ENCODE measurements around the gene TCF12.
"Not testable (repeated sequence)": the region's sequence is repeated elsewhere in the genome, so short reads cannot be mapped to it uniquely, and the experiment has no call there.

TCF12 gene

DNA sequence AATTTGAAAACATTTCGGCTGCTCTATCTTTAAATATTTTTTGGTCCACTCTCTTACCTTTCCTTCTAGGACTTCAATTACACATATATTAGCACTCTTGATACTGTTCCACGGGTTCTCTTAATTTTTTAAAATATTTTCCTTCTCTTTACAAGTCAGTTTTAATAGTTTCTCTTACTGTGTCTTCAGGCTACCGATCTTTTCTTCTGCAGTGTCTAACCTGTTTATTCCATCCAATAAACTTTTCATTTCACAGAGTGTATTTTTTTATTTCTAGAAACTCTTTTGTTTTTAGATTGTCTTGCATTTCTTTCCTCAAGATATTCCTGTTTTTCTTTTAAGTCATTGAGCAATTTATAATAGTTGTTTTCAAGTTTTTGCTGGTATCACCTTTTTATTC, 27.7 kb downstream of the TCF12 start:
- no peak for DNase-seq (ENCODE audit: low read depth in 2 of 2)

DNA sequence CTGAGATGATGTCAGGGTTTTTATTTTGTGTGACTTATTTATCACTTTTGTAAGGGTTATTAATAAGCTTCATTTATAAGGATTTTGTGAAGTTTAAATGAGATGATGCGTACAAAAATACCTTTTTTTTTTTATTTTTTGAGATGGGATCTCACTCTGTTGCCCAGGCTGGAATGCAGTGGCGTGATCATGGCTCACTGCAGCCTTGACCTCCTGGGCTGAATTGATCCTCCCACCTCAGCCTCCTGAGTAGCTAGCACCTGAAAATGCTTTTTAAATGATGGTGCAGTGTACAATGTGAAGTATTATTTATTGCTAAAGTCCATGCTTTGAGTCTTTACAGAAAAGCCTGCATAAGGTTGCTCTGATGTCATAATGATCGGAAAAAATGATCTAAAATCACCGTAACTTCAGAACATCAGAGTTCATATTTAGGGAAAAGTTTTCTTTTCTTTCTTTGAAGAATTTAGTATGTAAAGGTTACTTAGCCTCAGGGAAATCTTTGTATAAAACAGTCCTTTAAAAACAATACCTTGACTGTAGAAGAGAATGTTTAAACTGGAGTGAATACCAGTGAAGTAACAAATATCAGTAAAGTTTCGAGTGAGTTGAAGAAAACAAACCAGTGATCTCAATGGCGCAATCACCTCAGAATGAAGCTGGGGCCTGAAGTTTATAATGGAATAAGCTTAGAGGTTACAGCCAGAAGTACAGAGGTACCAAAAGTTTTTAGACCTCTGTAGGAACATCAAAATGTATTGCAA, 29.7 kb downstream of the TCF12 start:
- no peak for DNase-seq (ENCODE audit: low read depth in 2 of 2)

DNA sequence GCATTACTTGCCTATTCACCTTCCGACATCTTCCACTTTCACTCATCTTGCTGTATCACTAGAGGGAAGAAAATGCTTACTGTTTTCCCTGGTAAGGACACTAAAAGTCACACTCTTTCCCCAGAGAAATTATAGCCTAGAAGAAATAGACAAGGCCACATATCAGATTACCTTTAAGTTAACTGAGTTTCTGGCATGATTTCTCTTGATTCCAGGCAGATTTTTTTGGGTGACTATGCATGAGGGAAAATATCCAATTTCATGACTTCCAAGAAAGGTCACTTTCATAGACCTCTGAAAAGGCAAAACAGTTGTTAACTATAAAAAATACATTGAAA, 30.3 kb downstream of the TCF12 start:
- no peak for DNase-seq (ENCODE audit: low read depth in 2 of 2)

DNA sequence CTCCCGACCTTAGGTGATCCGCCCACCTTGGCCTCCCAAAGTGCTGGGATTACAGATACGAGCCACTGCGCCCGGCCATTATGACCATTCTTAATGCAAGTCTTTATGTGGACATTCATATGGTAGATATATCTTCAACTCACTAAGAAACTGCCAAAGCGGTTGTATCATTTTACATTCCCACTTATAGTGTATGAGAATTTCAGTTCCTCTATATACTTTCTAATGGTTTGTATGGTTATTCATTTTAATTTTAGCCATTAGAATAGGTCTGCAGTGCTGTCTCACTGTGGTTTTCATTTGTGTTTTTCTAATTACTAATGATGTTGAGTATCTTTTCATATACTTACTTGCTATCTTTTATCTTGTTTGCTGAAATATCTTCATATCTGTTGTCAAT, 32.5 kb downstream of the TCF12 start:
- no peak for DNase-seq (ENCODE audit: low read depth in 2 of 2)

DNA sequence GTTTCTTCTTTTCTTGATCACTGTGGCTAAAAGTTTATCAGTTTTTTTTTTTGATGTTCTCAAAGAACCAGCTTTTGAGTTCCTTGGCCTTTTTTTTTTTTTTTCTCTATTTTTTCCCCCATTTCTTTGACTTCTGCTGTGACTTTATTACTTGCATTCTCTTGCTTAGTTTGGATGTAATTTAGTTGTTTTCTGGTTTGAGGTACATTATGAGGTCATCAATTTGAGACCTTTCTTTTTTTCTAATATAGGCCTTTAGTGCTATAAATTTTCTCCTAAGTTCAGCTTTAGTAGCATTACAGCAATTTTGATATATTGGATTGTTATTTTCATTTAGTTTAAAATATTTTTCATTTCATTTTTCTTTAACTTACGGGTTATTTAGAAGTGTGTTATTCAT, 35.3 kb downstream of the TCF12 start:
- no peak for DNase-seq (ENCODE audit: low read depth in 2 of 2)

DNA sequence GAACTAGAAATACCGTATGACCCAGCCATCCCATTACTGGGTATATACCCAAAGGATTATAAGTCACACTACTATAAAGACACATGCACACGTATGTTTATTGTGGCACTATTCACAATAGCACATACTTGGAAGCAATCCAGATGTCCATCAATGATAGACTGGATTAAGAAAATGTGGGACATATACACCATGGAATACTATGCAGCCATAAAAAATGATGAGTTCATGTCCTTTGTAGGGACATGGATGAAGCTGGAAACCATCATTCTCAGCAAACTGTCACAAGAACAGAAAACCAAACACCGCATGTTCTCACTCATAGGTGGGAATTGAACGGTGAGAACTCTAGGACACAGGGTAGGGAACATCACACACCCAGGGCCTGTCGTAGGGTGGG, 36.6 kb downstream of the TCF12 start:
- DNase-seq (ENCODE audit: low read depth in 2 of 2): not testable (repeated sequence)

DNA sequence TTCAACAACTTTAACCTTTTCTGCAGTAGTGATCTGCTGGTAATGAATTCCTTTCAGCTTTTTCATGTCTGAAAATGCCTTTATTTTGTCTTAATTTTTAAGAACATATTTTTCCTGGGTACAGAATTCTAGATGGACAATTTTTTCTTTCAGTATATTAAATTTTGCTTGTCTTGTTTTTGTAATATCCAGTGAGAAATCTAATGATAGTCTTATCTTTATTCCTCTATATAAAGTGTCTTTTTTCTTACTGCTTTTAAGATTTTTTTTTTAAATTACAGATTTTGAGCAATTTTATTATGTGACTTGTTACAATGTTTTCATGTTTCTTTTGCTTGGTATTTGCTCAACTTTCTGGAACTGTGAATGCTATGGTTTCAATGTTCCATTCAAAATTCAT, 38.1 kb downstream of the TCF12 start:
- DNase-seq (ENCODE audit: low read depth in 2 of 2): no peak

DNA sequence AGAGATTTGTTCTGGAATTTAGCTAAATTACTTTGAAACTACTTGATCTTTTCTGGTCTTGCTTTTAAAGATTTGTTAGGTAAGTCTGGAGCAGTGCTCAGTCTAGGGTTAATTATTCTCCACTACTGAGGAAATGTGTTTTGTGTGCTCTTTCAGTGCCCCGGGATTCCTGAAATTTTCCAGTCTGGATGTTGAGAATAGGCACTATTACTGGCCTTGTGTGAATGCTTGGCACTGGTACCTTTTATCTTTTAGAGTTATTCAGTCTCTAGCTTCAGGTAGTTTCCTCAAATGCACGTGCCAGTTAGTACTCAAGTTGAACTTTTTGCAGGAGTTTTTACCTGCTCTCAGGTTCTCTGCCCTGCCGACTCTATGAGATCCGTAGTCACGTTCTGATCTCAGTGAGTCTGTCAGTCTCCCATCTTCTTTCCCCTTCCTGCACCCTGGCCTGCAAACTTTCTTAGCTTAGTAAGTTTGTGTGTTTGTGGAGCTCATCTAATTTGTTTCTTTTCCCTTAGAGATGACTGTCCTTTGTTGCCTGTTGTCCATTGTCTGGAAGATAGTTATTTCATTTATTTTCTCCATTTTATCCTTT, 39.5 kb downstream of the TCF12 start:
- no peak for DNase-seq (ENCODE audit: low read depth in 2 of 2)

DNA sequence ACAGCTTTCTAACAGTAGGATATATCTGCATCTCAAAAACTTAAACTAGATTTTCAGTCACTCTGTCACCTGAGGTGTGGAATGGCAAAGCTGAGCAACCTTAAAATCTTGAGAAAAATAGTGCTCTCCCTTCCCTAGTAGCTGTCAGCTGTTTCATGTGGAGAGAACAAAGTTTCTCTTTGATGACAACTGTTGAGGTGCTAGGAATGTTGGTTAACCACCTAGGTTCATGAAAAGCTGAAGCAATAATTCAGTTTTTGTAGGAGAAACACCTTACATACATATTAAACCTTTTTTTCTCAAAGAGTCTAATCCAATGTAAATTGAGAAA, 40.8 kb downstream of the TCF12 start:
- no peak for DNase-seq (ENCODE audit: low read depth in 2 of 2)

DNA sequence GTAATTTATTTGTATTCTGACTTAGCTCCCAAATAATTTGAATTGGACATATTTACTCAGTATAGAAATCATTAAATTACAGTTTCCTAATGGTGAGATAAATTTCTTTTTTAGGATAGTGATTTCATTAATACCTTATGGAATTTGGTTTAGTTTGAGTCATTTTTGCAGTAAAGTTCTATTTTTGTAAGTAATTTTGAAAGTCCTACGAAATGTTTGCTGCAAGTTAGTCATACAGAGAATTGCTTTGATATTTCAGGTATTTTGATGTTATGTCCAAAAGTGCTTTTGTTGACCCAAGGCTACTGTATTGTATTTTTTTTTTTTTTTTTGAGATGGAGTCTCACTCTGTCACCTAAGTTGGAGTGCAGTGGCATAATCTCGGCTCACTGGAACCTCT, 41.7 kb downstream of the TCF12 start:
- no peak for DNase-seq (ENCODE audit: low read depth in 2 of 2)

DNA sequence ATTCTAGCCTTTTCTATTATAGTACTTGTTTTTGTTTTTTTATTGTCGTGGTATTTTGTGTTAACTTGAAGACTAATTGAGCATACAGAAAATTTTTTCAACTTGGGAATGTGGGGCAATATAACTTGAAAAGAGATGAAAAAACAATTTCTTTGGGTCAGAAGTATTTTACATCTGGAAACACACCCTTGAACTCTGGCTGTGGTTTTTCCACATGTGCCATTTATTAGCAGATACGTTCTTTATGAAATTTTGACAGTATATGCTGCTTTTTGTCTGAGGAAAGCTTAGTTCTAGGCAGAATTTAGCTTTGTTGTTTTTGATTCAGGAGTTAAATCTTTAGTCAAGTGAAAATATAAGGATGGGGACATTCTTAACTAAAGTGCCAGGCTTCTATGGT, 44.7 kb downstream of the TCF12 start:
- DNase-seq (ENCODE audit: low read depth in 2 of 2): no peak

DNA sequence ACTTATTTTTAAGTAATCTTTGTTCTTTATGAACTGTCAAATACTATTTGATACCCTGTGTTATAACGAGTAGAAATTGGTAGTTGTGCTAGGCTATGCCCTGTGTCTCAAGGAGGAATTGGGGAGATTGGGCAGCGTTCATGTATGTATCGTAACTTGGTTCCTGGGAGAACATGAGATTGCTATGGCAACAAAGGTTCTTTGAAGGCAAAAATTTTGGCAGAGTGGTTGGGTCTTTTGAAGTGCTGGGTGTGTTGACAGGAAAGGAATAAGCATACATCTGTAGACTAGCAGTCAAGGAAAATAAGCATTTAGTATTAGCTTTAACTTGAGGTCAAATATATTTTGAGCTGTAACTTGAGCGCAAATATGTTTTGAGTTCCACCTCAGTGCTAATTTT, 45.3 kb downstream of the TCF12 start:
- no peak for DNase-seq (ENCODE audit: low read depth in 2 of 2)

DNA sequence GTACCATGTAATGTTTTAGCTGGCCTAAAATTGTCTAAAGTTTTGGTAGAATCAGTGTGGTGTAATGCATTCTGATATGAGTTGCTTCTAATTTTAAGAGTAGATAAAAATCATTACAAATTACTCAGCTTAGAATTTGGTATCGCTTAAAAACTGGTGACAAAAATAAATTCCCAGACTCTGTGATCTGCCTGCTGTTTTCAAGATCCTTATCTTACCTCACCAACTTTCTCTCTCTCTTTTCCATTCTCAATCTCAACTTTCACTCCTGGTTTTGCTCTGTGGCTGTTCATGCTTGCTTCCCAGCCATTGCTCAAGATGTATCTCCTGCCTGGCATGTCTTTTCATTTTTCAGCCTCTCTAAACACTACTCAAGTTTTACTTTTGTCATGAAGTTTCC, 45.7 kb downstream of the TCF12 start:
- DNase-seq (ENCODE audit: low read depth in 2 of 2): no peak

DNA sequence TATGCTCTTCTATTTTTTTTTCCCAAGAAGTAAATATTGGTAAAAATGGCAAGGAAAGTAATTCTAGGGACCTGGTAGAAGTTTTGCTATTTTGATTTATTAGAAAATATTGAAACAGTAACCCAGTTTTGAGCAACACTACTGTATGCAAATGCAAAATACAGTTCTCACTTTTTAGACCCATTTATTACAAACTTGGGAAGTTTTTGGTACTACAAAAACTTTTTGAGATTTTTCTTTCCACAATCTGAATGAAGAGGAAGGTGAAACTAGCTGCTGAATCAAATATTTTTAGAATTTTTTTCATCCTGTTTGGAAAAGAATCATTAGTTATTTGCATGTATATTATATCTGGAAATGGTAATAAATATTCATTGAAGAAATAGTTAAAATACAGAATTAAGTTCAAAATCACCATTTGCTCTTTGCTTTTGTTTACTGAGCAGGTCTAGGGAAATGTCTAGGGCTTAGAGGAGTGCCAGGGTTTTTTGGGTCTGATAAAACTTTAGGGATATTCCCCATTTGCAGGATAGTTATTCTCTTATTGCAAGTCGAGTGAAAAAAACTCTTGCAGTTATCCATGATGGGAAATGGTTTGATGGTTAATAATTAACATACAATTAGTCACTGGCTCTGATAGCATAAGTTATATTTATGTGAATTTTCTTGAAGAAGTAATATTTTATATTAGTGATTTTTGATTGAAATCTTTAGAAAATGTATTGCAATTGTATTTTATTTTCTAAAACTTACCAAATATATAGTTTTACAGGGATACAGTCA, 47.0 kb downstream of the TCF12 start:
- no peak for DNase-seq (ENCODE audit: low read depth in 2 of 2)

DNA sequence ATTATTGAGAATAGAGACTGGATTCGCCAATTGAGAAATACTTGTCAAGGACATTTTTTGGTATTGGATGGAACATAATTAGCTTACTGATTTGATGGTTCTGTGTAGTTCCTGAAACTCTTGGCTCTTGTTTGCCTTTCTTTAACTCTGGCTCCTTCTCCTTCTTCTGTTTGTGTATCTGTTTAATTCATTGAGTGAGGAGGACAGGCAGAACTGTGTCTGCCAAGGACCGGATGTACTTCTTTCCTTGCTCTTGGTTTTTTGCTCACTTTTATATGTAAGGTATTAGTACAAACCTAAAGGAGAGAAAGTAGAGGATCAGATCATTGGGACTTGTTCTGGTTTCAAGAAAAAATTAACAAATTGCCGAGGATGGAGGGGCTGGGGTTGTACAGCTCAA, 48.9 kb downstream of the TCF12 start:
- no peak for DNase-seq (ENCODE audit: low read depth in 2 of 2)

DNA sequence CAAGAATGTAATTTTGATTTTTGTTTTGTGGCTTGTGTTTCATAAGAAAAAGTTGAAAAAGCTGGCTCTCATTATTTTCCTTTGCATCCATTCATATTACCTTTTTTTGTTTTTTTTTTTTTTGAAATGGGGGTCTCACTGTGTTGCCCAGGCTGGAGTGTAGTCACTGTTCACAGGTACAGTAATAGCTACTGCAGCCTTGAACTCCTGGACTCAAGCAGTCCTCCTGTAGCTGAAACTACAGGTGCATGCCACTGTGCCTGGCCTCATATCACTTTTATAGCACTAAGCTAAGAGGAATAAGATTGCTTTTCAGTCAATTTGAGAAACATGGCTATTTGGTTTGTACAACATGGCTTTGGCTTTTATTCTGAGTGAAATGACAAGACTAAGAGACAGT, 49.8 kb downstream of the TCF12 start:
- no peak for DNase-seq (ENCODE audit: low read depth in 2 of 2)

DNA sequence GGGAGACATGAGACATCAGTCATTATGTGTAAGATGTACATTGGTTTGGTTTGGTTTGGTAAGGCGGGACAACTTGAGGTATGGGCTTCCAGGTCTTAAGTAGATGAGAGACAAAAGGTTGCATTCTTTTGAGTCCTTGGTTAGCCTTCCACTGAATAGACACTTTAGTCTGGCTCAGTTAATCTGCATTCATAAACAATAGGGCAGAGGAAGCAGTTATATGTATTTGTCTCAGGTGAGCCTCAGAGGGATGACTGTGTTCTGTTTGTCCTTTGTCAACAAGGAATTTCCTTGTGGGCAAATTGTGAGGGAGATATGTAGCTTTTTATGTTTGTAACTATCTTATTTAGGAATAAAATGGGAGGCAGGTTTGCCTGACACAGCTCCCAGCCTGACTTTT, 50.4 kb downstream of the TCF12 start:
- no peak for DNase-seq (ENCODE audit: low read depth in 2 of 2)

DNA sequence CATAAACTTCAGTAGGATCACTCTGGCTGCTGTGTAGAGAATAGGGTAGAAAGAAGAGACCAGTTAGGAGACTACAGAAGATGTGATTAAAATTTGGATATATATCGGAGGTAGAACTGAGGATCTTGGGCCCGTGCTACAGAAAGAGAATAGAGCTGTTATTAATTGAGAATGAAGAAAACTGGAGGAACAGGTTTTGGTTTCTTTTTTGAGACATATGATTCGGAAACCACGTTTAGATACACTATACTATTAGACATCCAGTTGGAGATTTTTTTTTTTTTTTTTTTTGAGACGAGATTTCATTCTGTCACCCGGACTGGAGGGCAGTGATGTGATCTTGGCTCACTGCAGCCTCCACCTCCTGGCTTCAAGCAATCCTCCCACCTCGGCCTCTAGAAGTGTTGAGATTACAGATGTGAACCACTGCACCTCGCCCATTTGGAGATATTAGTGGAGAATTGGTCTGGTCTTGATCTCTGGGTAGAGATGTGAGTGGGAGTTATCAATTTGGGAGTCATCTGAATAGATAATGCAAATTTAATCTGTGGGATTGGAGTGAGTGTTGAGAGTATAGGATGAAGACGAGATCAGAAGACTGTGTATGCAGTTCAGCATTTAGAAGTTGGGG, 50.9 kb downstream of the TCF12 start:
- DNase-seq (ENCODE audit: low read depth in 2 of 2): no peak

DNA sequence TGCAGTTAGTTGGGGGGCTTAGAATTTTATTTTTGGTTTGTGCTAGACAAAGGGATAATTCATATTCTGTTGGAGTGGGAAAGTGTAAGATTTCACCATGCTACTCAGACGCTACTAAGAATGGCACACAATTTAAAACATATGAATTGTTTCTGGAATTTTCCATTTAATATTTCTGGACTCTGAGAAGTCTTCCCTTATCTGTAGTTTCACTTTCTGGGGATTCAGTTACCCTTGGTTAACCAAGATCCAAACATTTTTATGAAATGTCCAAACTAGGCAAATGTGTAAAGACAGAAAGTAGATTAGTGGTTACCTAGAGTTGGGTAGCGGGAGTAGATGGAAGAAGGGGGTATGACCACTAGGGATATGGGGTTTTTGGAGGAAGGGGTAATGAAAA, 53.1 kb downstream of the TCF12 start:
- no peak for DNase-seq (ENCODE audit: low read depth in 2 of 2)

DNA sequence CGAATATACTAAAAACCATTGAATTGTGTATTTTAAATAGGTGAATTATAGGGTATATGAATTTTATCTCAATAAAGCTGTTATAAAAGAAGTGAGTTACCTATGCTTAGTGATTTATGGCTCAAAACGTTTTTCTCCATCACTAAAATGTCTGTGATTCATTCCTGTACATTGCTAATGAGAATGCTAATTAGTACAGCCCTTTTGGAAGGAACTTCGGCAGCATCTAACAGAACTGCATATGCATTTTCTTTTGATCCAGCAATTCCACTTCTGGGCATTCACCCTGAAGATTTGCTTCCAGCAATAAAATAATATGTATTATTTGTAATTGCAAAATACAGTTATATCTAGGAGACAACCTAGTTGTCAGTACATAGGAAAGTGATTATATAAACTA, 53.6 kb downstream of the TCF12 start:
- DNase-seq (ENCODE audit: low read depth in 2 of 2): no peak

DNA sequence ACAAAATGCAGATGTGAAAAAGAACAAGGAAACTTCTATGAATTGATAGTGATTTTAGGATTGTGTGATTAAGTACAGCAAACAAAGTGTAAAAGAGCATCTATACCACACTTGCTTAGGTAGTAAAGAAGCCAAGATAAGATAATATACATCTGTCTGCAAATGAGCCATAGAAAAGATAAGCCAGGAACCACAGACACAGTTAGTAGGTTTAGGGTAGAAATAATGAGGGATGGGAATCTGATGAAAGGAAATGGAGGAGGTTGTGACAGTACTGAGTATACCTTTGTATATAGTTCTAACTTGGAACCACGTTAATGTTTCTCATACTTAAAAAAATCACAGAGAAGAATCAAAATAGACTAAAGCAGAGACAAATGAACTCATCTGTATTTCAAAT, 54.0 kb downstream of the TCF12 start:
- no peak for DNase-seq (ENCODE audit: low read depth in 2 of 2)

DNA sequence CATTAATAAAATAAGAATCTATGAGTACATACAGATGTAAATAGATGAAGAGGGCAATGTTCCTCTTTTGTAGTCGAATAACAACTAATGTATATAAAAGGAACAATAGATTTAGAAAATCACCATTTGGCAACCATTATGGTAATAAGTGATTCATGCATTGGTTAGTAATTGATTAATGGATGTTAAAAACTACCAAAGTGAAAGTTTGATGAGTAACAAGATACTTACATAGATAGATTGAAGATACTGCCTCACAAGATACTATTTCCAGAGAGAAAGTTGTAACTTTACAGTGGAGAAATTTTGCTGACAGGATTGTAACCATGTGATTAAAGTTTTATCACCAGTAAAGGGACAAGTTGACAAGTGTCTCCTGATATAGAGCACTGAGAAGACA, 55.0 kb downstream of the TCF12 start:
- DNase-seq (ENCODE audit: low read depth in 2 of 2): no peak

DNA sequence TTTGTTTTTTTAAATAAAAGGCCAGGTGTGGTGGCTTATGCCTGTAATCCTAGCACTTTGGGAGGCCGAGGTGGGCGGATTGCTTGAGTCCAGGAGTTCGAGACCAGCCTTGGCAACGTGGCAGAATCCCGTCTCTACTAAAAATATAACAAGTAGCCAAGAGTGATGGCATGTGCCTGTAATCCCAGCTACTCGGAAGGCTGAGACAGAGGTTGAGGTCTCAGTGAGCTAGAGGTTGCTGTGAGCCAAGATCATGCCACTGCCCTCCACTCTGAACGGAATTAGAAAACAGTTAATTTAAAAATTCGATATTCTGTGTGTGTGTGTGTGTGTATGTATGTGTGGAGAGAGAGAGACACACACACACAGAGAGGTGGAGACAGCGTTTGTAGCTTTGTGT, 58.8 kb downstream of the TCF12 start:
- DNase-seq (ENCODE audit: low read depth in 2 of 2): no peak
